HepG2 (cell line): ENCODE measurements around the gene TGM2. TPM values are rescaled to one million over a fixed set of nuclear protein-coding genes. Genes with fewer than 3 reads are reported as not detected.

ENCODE experiments used
- FOSL2 ChIP-seq: sonication (generic); formaldehyde crosslinking; IDR thresholded peaks from 2 replicates; pipeline ENCODE4 v1.4.0; 2020; ENCODE audit warnings: missing genetic modification reagents
- GFI1 ChIP-seq: sonication (generic); formaldehyde crosslinking; IDR thresholded peaks from 2 replicates; pipeline ENCODE4 v1.5.0; 2020; ENCODE audit warnings: missing genetic modification reagents, mild to moderate bottlenecking, borderline replicate concordance
- MEIS2 ChIP-seq: sonication (generic); formaldehyde crosslinking; IDR thresholded peaks from 2 replicates; pipeline ENCODE4 v1.9.0; 2021; ENCODE audit warnings: mild to moderate bottlenecking, missing genetic modification reagents
- PATZ1 ChIP-seq: sonication (generic); formaldehyde crosslinking; IDR thresholded peaks from 2 replicates; pipeline ENCODE4 v1.4.0; 2020; ENCODE audit warnings: missing genetic modification reagents
- RARA ChIP-seq: IDR thresholded peaks from 2 replicates; pipeline ENCODE4 v1.6.1; 2016; ENCODE audit warnings: missing genetic modification reagents, missing compliant biosample characterization
- RXRA ChIP-seq: sonication (generic); formaldehyde crosslinking; IDR thresholded peaks from 2 replicates; pipeline ENCODE4 v1.5.1; 2020; ENCODE audit warnings: missing genetic modification reagents
- STAT6 ChIP-seq: sonication (generic); formaldehyde crosslinking; IDR thresholded peaks from 2 replicates; pipeline ENCODE4 v1.4.0; 2020; ENCODE audit warnings: missing genetic modification reagents, mild to moderate bottlenecking, borderline replicate concordance
- TGIF2 ChIP-seq: IDR thresholded peaks from 2 replicates; pipeline ENCODE4 v1.6.1; 2016; ENCODE audit warnings: control low read depth, missing compliant biosample characterization
- ZBTB21 ChIP-seq: sonication (generic); formaldehyde crosslinking; IDR thresholded peaks from 2 replicates; pipeline ENCODE4 v1.4.0; 2020; ENCODE audit warnings: missing genetic modification reagents
- ZNF12 ChIP-seq: sonication (generic); formaldehyde crosslinking; IDR thresholded peaks from 2 replicates; pipeline ENCODE4 v1.5.0; 2020; ENCODE audit warnings: missing genetic modification reagents
- ZNF318 ChIP-seq: sonication (generic); formaldehyde crosslinking; IDR thresholded peaks from 2 replicates; pipeline ENCODE4 v1.4.0; 2020; ENCODE audit warnings: mild to moderate bottlenecking, missing genetic modification reagents
- ZNF33A ChIP-seq: sonication (generic); formaldehyde crosslinking; IDR thresholded peaks from 2 replicates; pipeline ENCODE4 v1.5.1; 2020; ENCODE audit warnings: missing genetic modification reagents, mild to moderate bottlenecking, moderate library complexity, borderline replicate concordance
- ZNF44 ChIP-seq: sonication (generic); formaldehyde crosslinking; IDR thresholded peaks from 2 replicates; pipeline ENCODE4 v1.5.1; 2020; ENCODE audit warnings: mild to moderate bottlenecking, missing genetic modification reagents
- ZNF572 ChIP-seq: sonication (generic); formaldehyde crosslinking; IDR thresholded peaks from 2 replicates; pipeline ENCODE4 v1.5.1; 2020; ENCODE audit warnings: mild to moderate bottlenecking, missing genetic modification reagents
- ZNF782 ChIP-seq: sonication (generic); formaldehyde crosslinking; IDR thresholded peaks from 2 replicates; pipeline ENCODE4 v1.4.0; 2020; ENCODE audit warnings: missing genetic modification reagents, mild to moderate bottlenecking, borderline replicate concordance
- polyA plus RNA-seq, 8 experiments: library from polyadenylated mRNA; depleted of rRNA in 3 of 8; stranded (reverse) in 7 of 8; unstranded in 1 of 8; fragments of >200 nt; fragmentation: Illumina TruSeq in 4 of 8; extraction: Trizol in 4 of 8; gene quantifications; 2 replicates each; pipeline versions ENCODE4 v1.2.1 to v1.2.3, GENCODE V29; 2011 to 2016; ENCODE audit warnings: low read depth in 4 of 8, missing spikeins in 1 of 8, mixed read lengths in 1 of 8; ENCODE audit not compliant: insufficient read depth in 1 of 8
- total RNA-seq, 5 experiments: library from RNA; depleted of rRNA; stranded (reverse); fragments of >200 nt; fragmentation: Illumina TruSeq; extraction: Trizol; gene quantifications; 2 replicates each; pipeline ENCODE4 v1.2.3, GENCODE V29; 2016; ENCODE audit warnings: low read depth in 1 of 5

TGM2 gene
- total and polyA plus RNA-seq, 2 of the 13 experiments (the other 11 are each of a cell fraction or from before 2014, with no cell fraction given) = 4.2 to 46.4 TPM

GRCh38 chr20:38109591-38110524 lies 55.2 kb downstream of the TGM2 start (continued):
- TF ChIP-seq ZNF12 (CRISPR knock-in tag) (peak; percentile 60; the same call in 1 of the 2 replicates), GFI1 (CRISPR knock-in tag) (peak; percentile 25; the same call in 1 of the 2 replicates), ZNF782 (0 out of 2 replicates have a peak, but pooled peaks have one; percentile 49), RARA (CRISPR knock-in tag) (peak; percentile 78), PATZ1 (CRISPR knock-in tag) (peak; percentile 78), ZBTB21 (CRISPR knock-in tag) (peak; percentile 60; the same call in 1 of the 2 replicates), FOSL2 (CRISPR knock-in tag) (peak; percentile 99), TGIF2 (CRISPR knock-in tag) (peak; percentile 98), ZNF33A (no peak), ZNF318 (CRISPR knock-in tag) (0 out of 2 replicates have a peak, but pooled peaks have one; percentile 43), STAT6 (no peak; the same call in 1 of the 2 replicates), ZNF44 (CRISPR knock-in tag) (0 out of 2 replicates have a peak, but pooled peaks have one; percentile 33), RXRA (peak; percentile 44; the same call in 1 of the 2 replicates), MEIS2 (CRISPR knock-in tag) (peak; percentile 87), ZNF572 (CRISPR knock-in tag) (no peak)
